ENCODE measurements around the gene LUC7L2.

DNA sequence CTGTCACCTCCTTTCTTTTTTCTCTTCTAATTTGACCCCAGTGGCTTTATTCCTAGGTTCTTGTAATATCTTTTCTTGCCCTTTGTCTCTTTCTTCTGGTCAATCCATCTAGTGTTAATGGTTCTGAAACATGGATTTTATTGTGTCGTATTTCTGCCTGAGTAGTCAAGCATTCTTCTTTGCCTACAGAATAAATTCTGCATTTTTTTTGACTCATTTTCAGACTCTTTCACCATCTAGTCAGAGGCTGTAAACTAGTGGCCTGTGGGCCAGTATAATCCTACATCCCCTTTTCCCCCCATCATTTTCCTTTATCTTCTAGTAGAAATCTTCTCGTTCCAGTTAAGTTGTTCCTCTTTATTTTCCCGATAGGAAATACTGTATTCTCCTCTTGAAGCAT, 29.4 kb downstream of the LUC7L2 start:
- no peak for TF ChIP-seq REST (IDR thresholded peaks at IDR 0.05; ENCODE audit: insufficient read depth in 1 of 2, low read depth in 2 of 2, low read length in 2 of 2)
- TF ChIP-seq POLR2AphosphoS5 (IDR thresholded peaks at IDR 0.05; ENCODE audit: low read depth, low read length): no peak
- no peak for TF ChIP-seq SIN3A (IDR thresholded peaks at IDR 0.05; ENCODE audit: borderline replicate concordance, insufficient read depth, low read length)
- no peak for TF ChIP-seq TAF1 (IDR thresholded peaks at IDR 0.05; ENCODE audit: borderline replicate concordance, insufficient read depth, low read length)
- no peak for TF ChIP-seq FOXP2 (optimal IDR thresholded peaks at IDR 0.05; ENCODE audit: borderline replicate concordance, extremely low read depth, extremely low read length, insufficient read depth)
